ENCODE data around the gene ORC5. TPM values are rescaled to one million over a fixed set of nuclear protein-coding genes. Genes with fewer than 3 reads are reported as not detected.

Gene ORC5
- total RNA-seq, 4 donors from 2014 or later = 4.3 to 21.6 (median 19.6) TPM

DNA sequence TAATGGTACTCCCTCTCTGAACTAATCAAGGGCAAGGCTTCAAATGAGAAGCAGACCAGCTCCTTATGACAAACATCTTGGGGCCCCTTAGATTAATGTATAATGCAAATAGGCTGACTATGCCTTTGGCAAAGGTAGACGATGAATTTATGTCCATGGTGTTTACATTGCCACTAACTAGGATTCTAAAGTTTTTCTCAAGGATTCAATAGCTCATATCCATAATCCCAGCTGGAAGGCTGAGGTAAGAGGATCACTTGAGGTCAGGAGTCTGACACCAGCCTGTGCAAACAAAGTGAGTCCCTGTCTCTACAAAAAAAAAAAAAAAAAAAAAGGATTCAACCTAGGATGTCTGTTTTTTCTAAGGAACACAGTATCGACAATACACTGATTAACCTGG lies 96.5 kb downstream of the ORC5 start:
- DNase-seq = no peak
- Histone ChIP-seq H3K27ac (no peak overlapping the region), H3K9me3 (no peaks in the 10 kb centered on the region), H3K36me3 (no peaks in the 10 kb centered on the region), H3K4me3 (no peak overlapping the region), H3K27me3 (no peaks in the 10 kb centered on the region), H3K4me1 (no peaks in the 10 kb centered on the region)
- no peak for TF ChIP-seq POLR2A (IDR thresholded peaks at IDR 0.05)
- TF ChIP-seq, protein P1, sequence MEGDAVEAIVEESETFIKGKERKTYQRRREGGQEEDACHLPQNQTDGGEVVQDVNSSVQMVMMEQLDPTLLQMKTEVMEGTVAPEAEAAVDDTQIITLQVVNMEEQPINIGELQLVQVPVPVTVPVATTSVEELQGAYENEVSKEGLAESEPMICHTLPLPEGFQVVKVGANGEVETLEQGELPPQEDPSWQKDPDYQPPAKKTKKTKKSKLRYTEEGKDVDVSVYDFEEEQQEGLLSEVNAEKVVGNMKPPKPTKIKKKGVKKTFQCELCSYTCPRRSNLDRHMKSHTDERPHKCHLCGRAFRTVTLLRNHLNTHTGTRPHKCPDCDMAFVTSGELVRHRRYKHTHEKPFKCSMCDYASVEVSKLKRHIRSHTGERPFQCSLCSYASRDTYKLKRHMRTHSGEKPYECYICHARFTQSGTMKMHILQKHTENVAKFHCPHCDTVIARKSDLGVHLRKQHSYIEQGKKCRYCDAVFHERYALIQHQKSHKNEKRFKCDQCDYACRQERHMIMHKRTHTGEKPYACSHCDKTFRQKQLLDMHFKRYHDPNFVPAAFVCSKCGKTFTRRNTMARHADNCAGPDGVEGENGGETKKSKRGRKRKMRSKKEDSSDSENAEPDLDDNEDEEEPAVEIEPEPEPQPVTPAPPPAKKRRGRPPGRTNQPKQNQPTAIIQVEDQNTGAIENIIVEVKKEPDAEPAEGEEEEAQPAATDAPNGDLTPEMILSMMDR (IDR thresholded peaks at IDR 0.05) = no peak
- 38 to 45% methylated on average over 2 of the region's 2 CpGs for WGBS, 2 donors
- intact Hi-C loops (cut with DNase I) = no loop called here

DNA sequence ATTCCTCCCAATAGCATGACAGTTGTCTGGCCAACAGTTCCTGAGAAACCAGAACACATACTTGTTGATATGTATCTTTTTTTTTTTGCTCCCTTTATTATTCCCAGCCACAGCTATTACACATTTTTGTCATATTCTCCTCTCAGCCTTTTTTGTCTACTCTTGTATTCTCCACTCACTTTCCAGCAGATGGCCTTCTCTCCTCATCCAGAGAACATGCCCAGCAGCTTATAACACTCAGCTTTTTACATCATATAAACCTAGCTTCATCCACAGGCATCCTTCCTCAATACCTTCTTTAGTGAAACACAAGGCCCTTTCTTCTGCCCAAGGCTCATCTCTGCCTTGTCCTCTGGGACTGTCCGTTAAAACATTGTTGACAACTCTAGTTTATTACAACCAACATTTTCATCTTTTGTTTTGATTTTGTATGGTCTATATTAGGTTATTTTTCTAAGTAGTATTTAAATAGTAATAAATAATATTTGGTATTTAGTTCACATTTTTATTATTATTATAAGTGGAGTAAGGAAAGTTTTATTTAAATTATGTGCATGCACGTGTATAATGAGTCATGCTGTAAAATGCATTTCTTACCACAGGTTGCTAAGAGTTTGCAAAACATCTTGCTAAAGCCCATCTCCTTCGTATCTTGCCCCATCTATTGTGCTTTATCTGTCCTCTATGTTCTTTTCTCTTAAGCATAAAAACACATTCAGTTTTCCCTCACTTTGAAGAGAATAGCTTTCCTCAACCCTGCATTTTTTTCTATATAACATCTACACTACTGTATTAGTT lies 101.5 kb downstream of the ORC5 start:
- Histone ChIP-seq H3K36me3 (no peaks in the 10 kb centered on the region), H3K4me1 (no peaks in the 10 kb centered on the region), H3K4me3 (no peak overlapping the region), H3K27me3 (no peaks in the 10 kb centered on the region), H3K9me3 (no peaks in the 10 kb centered on the region), H3K27ac (no peak overlapping the region)
- intact Hi-C loops (cut with DNase I) = no loop called here
- no peak for DNase-seq
- 65 to 71% methylated on average over 3 of the region's 3 CpGs for WGBS, 2 donors
- no peak for TF ChIP-seq POLR2A (IDR thresholded peaks at IDR 0.05)
- TF ChIP-seq, protein P1 (IDR thresholded peaks at IDR 0.05) = no peak

DNA sequence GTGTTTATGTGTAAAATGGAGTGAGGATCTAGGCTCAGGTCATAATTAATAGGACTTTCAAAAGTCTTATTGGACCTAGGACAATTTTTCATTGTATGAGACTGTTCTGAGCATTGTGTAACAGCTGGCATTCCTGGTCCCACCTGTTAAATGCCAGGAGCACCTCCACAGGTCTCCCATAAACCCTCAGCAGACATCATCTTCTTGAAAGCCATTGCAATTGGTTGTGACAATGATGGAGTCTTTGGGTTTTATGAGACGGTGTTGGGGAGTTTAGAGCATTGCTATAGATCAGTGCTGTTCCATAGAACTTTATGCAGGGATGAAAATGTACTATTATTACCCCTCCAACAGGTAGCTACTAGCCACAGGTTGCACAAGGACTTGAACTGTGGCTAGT lies 108.9 kb downstream of the ORC5 start:
- H3K9me3 ChIP-seq = no peaks in the 10 kb centered on the region
- DNase-seq = no peak
- H3K36me3 ChIP-seq = no peaks in the 10 kb centered on the region
- H3K27me3 ChIP-seq = no peaks in the 10 kb centered on the region
- intact Hi-C loops (cut with DNase I) = no loop called here
- H3K4me1 ChIP-seq = no peaks in the 10 kb centered on the region
- no peak overlapping the region for H3K4me3 ChIP-seq
- no peak overlapping the region for H3K27ac ChIP-seq
- TF ChIP-seq, protein P1 (IDR thresholded peaks at IDR 0.05) = no peak
- no peak for TF ChIP-seq POLR2A (IDR thresholded peaks at IDR 0.05)
- WGBS, 2 donors = 64 to 89% methylated on average over 1 of the region's 1 CpG

DNA sequence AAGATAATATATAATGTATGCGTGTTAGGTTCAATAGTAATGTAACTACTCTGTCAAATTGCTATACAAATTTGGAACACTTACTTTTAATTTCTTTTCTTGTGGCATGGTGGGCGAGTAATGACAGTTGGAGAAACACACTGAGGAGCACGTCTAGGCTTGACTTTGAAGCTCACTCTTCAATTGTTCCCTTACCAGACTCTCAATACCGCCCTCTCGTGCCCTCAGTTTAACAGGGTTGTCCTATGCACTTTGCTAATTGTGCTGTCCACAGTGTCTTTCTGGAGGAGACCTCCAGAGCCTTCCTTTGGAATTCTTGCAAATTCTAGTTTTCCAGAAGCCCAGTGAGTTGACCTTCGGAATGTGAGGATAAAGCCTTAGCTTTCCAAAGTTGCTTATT lies 111.1 kb downstream of the ORC5 start:
- intact Hi-C loops (cut with DNase I) = no loop called here
- WGBS, 2 donors = 53 to 60% methylated on average over 6 of the region's 6 CpGs
- H3K9me3 ChIP-seq = no peaks in the 10 kb centered on the region
- H3K4me3 ChIP-seq = no peak overlapping the region
- H3K27ac ChIP-seq = no peak overlapping the region
- H3K4me1 ChIP-seq = no peaks in the 10 kb centered on the region
- no peaks in the 10 kb centered on the region for H3K36me3 ChIP-seq
- H3K27me3 ChIP-seq = no peaks in the 10 kb centered on the region
- TF ChIP-seq, protein P1 (IDR thresholded peaks at IDR 0.05) = no peak
- TF ChIP-seq POLR2A (IDR thresholded peaks at IDR 0.05) = no peak
- DNase-seq = no peak

DNA sequence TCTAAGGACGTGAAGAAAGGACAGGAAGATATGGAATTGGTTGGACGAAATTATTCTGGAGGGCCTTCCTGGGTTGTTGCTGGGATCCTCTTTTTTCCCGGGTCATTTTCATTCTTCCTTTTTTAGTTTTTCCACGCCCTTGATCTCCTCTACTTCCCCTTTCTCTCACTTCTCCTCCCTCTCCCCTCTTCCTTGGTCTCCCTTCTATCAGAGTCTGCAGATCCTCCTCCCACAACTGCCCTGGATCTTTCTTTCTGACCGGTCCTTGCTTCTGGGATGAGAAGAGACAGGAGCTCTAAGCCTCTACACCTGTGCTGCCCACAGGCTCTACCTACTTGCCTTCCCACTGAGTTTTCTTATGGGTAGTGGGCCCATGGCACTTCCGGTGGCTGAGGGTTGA lies 114.7 kb downstream of the ORC5 start:
- WGBS, 2 donors = 59 to 62% methylated on average over 6 of the region's 6 CpGs
- Histone ChIP-seq H3K4me1 (no peaks in the 10 kb centered on the region), H3K9me3 (no peaks in the 10 kb centered on the region), H3K4me3 (no peak overlapping the region), H3K27ac (no peak overlapping the region), H3K27me3 (no peaks in the 10 kb centered on the region), H3K36me3 (no peaks in the 10 kb centered on the region)
- TF ChIP-seq POLR2A (IDR thresholded peaks at IDR 0.05) = no peak
- TF ChIP-seq, protein P1 (IDR thresholded peaks at IDR 0.05) = no peak
- DNase-seq = no peak
- intact Hi-C loops (cut with DNase I) = no loop called here

Data from esophagus squamous epithelium (tissue), 5 donors.